Duodenal mucosa (tissue), 2 donors: ENCODE data around the gene MYO5A.
"Not testable (repeated sequence)": the region's sequence is repeated elsewhere in the genome, so short reads cannot be mapped to it uniquely, and the experiment has no call there.

Experiments used
- H3K27ac ChIP-seq: one replicate; pipeline ENCODE4 v1.7.0; 2013; ENCODE audit warnings: low read depth, low read length
- H3K27me3 ChIP-seq, 2 donors: one replicate each; pipeline ENCODE4 v1.7.0; 2013; ENCODE audit warnings: low read length in 2 of 2, control low read depth in 1 of 2; ENCODE audit not compliant: insufficient read depth in 2 of 2, control insufficient read depth in 1 of 2
- H3K36me3 ChIP-seq, 2 donors: one replicate each; pipeline ENCODE4 v1.7.0; 2013; ENCODE audit warnings: low read length in 2 of 2, control low read depth in 1 of 2; ENCODE audit not compliant: insufficient read depth in 2 of 2, control insufficient read depth in 1 of 2
- H3K4me1 ChIP-seq, 2 donors: one replicate each; pipeline ENCODE4 v1.7.0; 2013; ENCODE audit warnings: low read length in 2 of 2, control low read depth in 1 of 2; ENCODE audit not compliant: insufficient read depth in 2 of 2, control insufficient read depth in 1 of 2
- H3K4me3 ChIP-seq, 2 donors: one replicate each; pipeline ENCODE4 v1.7.0; 2013; ENCODE audit warnings: low read length in 2 of 2, low read depth in 1 of 2
- H3K9ac ChIP-seq, 2 donors: one replicate each; pipeline ENCODE4 v1.7.0; 2013; ENCODE audit warnings: low read length in 2 of 2, low read depth in 1 of 2
- H3K9me3 ChIP-seq, 2 donors: one replicate each; pipeline ENCODE4 v1.7.0; 2013; ENCODE audit warnings: low read length in 2 of 2, control low read depth in 1 of 2; ENCODE audit not compliant: control insufficient read depth in 1 of 2

The MYO5A gene

GRCh38 chr15:52466134-52466701 is 62.5 kb downstream of the MYO5A start:
- Histone ChIP-seq H3K9ac (no peak overlapping the region), H3K4me3 (no peak overlapping the region), H3K36me3 (no peaks in the 10 kb centered on the region), H3K9me3 (peaks cover 0 to 5% of the 10 kb centered on the region in 2 donors), H3K4me1 (peaks cover 16 to 22% of the 10 kb centered on the region in 2 donors), H3K27ac (no peak overlapping the region), H3K27me3 (no peaks in the 10 kb centered on the region)

- H3K9ac ChIP-seq: no peak overlapping the region
- peaks cover 16 to 22% of the 10 kb centered on the region in 2 donors for H3K4me1 ChIP-seq
- H3K36me3 ChIP-seq: no peaks in the 10 kb centered on the region
- H3K27me3 ChIP-seq: no peaks in the 10 kb centered on the region
- no peak overlapping the region for H3K4me3 ChIP-seq
- H3K9me3 ChIP-seq: peaks cover 0 to 5% of the 10 kb centered on the region in 2 donors
- peak overlapping the region; percentile 5 for H3K27ac ChIP-seq
Observed at GRCh38 chr15:52464478-52464877, 64.2 kb downstream of the MYO5A start.

GRCh38 chr15:52464040-52464439 is 64.6 kb downstream of the MYO5A start:
- no peak overlapping the region for H3K27ac ChIP-seq
- peaks cover 0 to 5% of the 10 kb centered on the region in 2 donors for H3K9me3 ChIP-seq
- H3K9ac ChIP-seq: no peak overlapping the region
- peaks cover 16 to 22% of the 10 kb centered on the region in 2 donors for H3K4me1 ChIP-seq
- H3K36me3 ChIP-seq: no peaks in the 10 kb centered on the region
- H3K4me3 ChIP-seq: no peak overlapping the region
- H3K27me3 ChIP-seq: no peaks in the 10 kb centered on the region

GRCh38 chr15:52463638-52464037 is 65.0 kb downstream of the MYO5A start:
- no peaks in the 10 kb centered on the region for H3K27me3 ChIP-seq
- H3K36me3 ChIP-seq: no peaks in the 10 kb centered on the region
- H3K9me3 ChIP-seq: peaks cover 0 to 5% of the 10 kb centered on the region in 2 donors
- no peak overlapping the region for H3K27ac ChIP-seq
- peaks cover 16 to 22% of the 10 kb centered on the region in 2 donors for H3K4me1 ChIP-seq
- H3K9ac ChIP-seq: no peak overlapping the region
- H3K4me3 ChIP-seq: no peak overlapping the region

GRCh38 chr15:52462806-52463360 is 65.8 kb downstream of the MYO5A start:
- H3K27ac ChIP-seq: no peak overlapping the region
- peaks cover 16 to 22% of the 10 kb centered on the region in 2 donors for H3K4me1 ChIP-seq
- H3K36me3 ChIP-seq: no peaks in the 10 kb centered on the region
- H3K9me3 ChIP-seq: peaks cover 0 to 1% of the 10 kb centered on the region in 2 donors
- no peaks in the 10 kb centered on the region for H3K27me3 ChIP-seq
- no peak overlapping the region for H3K4me3 ChIP-seq
- no peak overlapping the region for H3K9ac ChIP-seq

GRCh38 chr15:52459701-52460100 is 69.0 kb downstream of the MYO5A start:
- H3K9me3 ChIP-seq, H3K36me3 ChIP-seq, H3K9ac ChIP-seq, H3K27me3 ChIP-seq, H3K27ac ChIP-seq, H3K4me3 ChIP-seq, H3K4me1 ChIP-seq: not testable (repeated sequence)

GRCh38 chr15:52459265-52459664 is 69.4 kb downstream of the MYO5A start:
- not testable (repeated sequence) for H3K27me3 ChIP-seq, H3K9ac ChIP-seq, H3K4me3 ChIP-seq, H3K9me3 ChIP-seq, H3K36me3 ChIP-seq, H3K4me1 ChIP-seq, H3K27ac ChIP-seq

GRCh38 chr15:52448011-52448890 is 80.4 kb downstream of the MYO5A start:
- peaks cover 0 to 7% of the 10 kb centered on the region in 2 donors for H3K4me1 ChIP-seq

GRCh38 chr15:52445954-52446353 is 82.7 kb downstream of the MYO5A start:
- peaks cover 0 to 7% of the 10 kb centered on the region in 2 donors for H3K4me1 ChIP-seq
- no peak overlapping the region for H3K9ac ChIP-seq
- no peak overlapping the region for H3K4me3 ChIP-seq
- no peaks in the 10 kb centered on the region for H3K27me3 ChIP-seq
- no peaks in the 10 kb centered on the region for H3K9me3 ChIP-seq
- H3K27ac ChIP-seq: no peak overlapping the region
- H3K36me3 ChIP-seq: no peaks in the 10 kb centered on the region

More at GRCh38 chr15:52448011-52448890, 80.4 kb downstream of the MYO5A start:
- Histone ChIP-seq H3K27me3 (no peaks in the 10 kb centered on the region), H3K36me3 (no peaks in the 10 kb centered on the region), H3K4me3 (no peak overlapping the region), H3K9ac (no peak overlapping the region), H3K9me3 (no peaks in the 10 kb centered on the region), H3K27ac (no peak overlapping the region)

GRCh38 chr15:52445553-52445952 is 83.1 kb downstream of the MYO5A start:
- Histone ChIP-seq H3K9me3 (no peaks in the 10 kb centered on the region), H3K27me3 (no peaks in the 10 kb centered on the region), H3K27ac (no peak overlapping the region), H3K36me3 (no peaks in the 10 kb centered on the region), H3K9ac (no peak overlapping the region), H3K4me3 (no peak overlapping the region), H3K4me1 (peaks cover 0 to 7% of the 10 kb centered on the region in 2 donors)
